ENCODE data around the gene GATAD2A. TPM values are rescaled to one million over a fixed set of nuclear protein-coding genes. Genes with fewer than 3 reads are reported as not detected.

GATAD2A gene
- total and polyA plus RNA-seq, 9 of the 15 experiments (the other 6 are each of a cell fraction or from before 2014, with no cell fraction given), result 2.4 to 226 (median 44.2) TPM

- TF ChIP-seq GATAD2A (IDR thresholded peaks at IDR 0.05), result no peak
- TF ChIP-seq TCFL5 (CRISPR knock-in tag; conservative IDR thresholded peaks at IDR 0.05), result no peak
- TF ChIP-seq SMAD3 (CRISPR knock-in tag; conservative IDR thresholded peaks at IDR 0.05), result no peak
- TF ChIP-seq PHF8 (IDR thresholded peaks at IDR 0.05; ENCODE audit: borderline replicate concordance, low read length), result no peak
- TF ChIP-seq SMAD4 (CRISPR knock-in tag; conservative IDR thresholded peaks at IDR 0.05), result no peak
- no peak for TF ChIP-seq SIN3B (IDR thresholded peaks at IDR 0.05; ENCODE audit: low read depth)
- TF ChIP-seq STAG1 (CRISPR knock-in tag; IDR thresholded peaks at IDR 0.05; ENCODE audit: borderline replicate concordance), result peak; percentile 97
- TF ChIP-seq ZNF165 (CRISPR knock-in tag; IDR thresholded peaks at IDR 0.05; ENCODE audit: borderline replicate concordance), result no peak
- TF ChIP-seq NKRF (IDR thresholded peaks at IDR 0.05; ENCODE audit: borderline replicate concordance), result no peak
- no peak for TF ChIP-seq HMGXB4 (CRISPR knock-in tag; IDR thresholded peaks at IDR 0.05)
- TF ChIP-seq PML (IDR thresholded peaks at IDR 0.05; ENCODE audit: low read length), result no peak
- no peak for TF ChIP-seq FOXM1 (IDR thresholded peaks at IDR 0.05; ENCODE audit: low read depth)
- TF ChIP-seq FOXM1 (CRISPR knock-in tag; IDR thresholded peaks at IDR 0.05; ENCODE audit: low read depth), result 0 out of 2 replicates have a peak, but pooled peaks have one; percentile 15
- peak; percentile 87 to 91 for TF ChIP-seq RAD21 (CRISPR knock-in tag; conservative IDR thresholded peaks at IDR 0.05 in 1 of 2, IDR thresholded peaks at IDR 0.05 in 1 of 2)
- TF ChIP-seq KLF13 (tag; IDR thresholded peaks at IDR 0.05; ENCODE audit: borderline replicate concordance, low read depth), result no peak
- TF ChIP-seq, protein P1, sequence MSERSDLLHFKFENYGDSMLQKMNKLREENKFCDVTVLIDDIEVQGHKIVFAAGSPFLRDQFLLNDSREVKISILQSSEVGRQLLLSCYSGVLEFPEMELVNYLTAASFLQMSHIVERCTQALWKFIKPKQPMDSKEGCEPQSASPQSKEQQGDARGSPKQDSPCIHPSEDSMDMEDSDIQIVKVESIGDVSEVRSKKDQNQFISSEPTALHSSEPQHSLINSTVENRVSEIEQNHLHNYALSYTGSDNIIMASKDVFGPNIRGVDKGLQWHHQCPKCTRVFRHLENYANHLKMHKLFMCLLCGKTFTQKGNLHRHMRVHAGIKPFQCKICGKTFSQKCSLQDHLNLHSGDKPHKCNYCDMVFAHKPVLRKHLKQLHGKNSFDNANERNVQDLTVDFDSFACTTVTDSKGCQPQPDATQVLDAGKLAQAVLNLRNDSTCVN (CRISPR knock-in tag; IDR thresholded peaks at IDR 0.05), result no peak
- TF ChIP-seq KLF10 (CRISPR knock-in tag; IDR thresholded peaks at IDR 0.05), result no peak
- 0 out of 4 replicates have a peak, but pooled peaks of 1 of the 2 experiments have one; percentile 40 for TF ChIP-seq UBTF (IDR thresholded peaks at IDR 0.05; ENCODE audit: borderline replicate concordance in 1 of 2, low read depth in 2 of 2, low read length in 2 of 2)
- TF ChIP-seq SMARCC2 (IDR thresholded peaks at IDR 0.05; ENCODE audit: low read depth), result no peak
- 0 out of 2 replicates have a peak, but pooled peaks have one; percentile 13 for TF ChIP-seq BHLHE40 (IDR thresholded peaks at IDR 0.05; ENCODE audit: low read length)
Measured at GRCh38 chr19:19531951-19532805, 126.7 kb downstream of the GATAD2A start (continued).
